DOHH2 (cell line): ENCODE measurements around the gene PGS1.
"Not testable (repeated sequence)": the region's sequence is repeated elsewhere in the genome, so short reads cannot be mapped to it uniquely, and the experiment has no call there.

Experiments
- EZH2phosphoT487 ChIP-seq: fragments of 200-600 bp; sonication (generic); IDR thresholded peaks from 2 replicates; pipeline ENCODE4 v1.6.1; 2017; ENCODE audit warnings: borderline replicate concordance, mild to moderate bottlenecking, antibody characterized with exemption, low read length, moderate library complexity, mixed read lengths
- TF ChIP-seq, protein P1 (sequence below): fragments of 200-600 bp; sonication (generic); IDR thresholded peaks from one replicate; pipeline ENCODE4 v1.5.1; 2014; ENCODE audit warnings: antibody characterized with exemption, mild to moderate bottlenecking, low read depth, low read length; ENCODE audit not compliant: poor library complexity, severe bottlenecking

DNA sequence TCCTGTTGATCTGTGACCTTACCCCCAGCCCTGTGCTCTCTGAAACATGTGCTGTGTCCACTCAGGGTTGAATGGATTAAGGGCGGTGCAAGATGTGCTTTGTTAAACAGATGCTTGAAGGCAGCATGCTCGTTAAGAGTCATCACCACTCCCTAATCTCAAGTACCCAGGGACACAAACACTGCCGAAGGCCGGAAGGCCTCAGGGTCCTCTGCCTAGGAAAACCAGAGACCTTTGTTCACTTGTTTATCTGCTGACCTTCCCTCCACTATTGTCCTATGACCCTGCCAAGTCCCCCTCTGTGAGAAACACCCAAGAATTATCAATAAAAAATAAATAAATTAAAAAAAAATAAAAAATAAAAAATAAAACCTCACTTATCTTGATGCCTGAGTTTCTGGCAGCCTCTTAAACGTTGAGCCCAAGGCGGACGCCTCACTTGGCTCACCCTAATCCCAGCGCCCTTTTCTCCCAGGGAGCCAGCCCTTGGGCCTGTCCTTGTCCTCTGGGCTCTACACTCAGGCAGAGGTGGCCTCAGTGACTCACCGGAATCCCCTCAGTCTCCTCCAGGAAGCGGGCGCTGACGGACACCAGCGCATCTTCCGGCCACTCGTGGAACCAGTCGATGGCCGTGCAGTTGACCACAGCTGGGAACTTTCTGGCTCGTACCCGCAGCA lies 87.8 kb downstream of the PGS1 start:
- TF ChIP-seq, protein P1, sequence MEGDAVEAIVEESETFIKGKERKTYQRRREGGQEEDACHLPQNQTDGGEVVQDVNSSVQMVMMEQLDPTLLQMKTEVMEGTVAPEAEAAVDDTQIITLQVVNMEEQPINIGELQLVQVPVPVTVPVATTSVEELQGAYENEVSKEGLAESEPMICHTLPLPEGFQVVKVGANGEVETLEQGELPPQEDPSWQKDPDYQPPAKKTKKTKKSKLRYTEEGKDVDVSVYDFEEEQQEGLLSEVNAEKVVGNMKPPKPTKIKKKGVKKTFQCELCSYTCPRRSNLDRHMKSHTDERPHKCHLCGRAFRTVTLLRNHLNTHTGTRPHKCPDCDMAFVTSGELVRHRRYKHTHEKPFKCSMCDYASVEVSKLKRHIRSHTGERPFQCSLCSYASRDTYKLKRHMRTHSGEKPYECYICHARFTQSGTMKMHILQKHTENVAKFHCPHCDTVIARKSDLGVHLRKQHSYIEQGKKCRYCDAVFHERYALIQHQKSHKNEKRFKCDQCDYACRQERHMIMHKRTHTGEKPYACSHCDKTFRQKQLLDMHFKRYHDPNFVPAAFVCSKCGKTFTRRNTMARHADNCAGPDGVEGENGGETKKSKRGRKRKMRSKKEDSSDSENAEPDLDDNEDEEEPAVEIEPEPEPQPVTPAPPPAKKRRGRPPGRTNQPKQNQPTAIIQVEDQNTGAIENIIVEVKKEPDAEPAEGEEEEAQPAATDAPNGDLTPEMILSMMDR = not testable (repeated sequence)
- not testable (repeated sequence) for TF ChIP-seq EZH2phosphoT487
